Left ventricle myocardium superior (tissue), 1 donor: ENCODE measurements around the gene GPR39. TPM values are rescaled to one million over a fixed set of nuclear protein-coding genes. Genes with fewer than 3 reads are reported as not detected.
"Not testable (repeated sequence)": the region's sequence is repeated elsewhere in the genome, so short reads cannot be mapped to it uniquely, and the experiment has no call there.

Source experiments
- ATAC-seq: fragments of 200-7000 bp; cut with Tn5 transposase; one replicate; pipeline ENCODE4 v1.9.1; 2020; ENCODE audit warnings: mild to moderate bottlenecking, moderate library complexity
- DNase-seq: peaks from one replicate; pipeline ENCODE4 v3.0.0-alpha.2; 2020
- intact Hi-C: fragments of 100-400 bp; cut with micrococcal nuclease; formaldehyde crosslinking; loops from one replicate; pipeline ENCODE4 v1.11.0; 2022
- long read RNA-seq: library from polyadenylated mRNA; unstranded; transcript quantifications from one replicate; pipeline ENCODE4 v2.0.0, GENCODE V29; 2021
- total RNA-seq: library from RNA; stranded (reverse); fragmentation: NEBNext Ultra II Directional; extraction: Animal tissue kit (Norgen Biotek cat#: 25700); gene quantifications from one replicate; pipeline ENCODE4 v1.2.1, GENCODE V29; 2021
- donor health status: DM: no; HTN: yes; CAD: no; lungs with severe emphysema.

The GPR39 gene
- total RNA-seq, result not detected
- long read RNA-seq, partial matches to known transcripts, result 0 of 1 reads
- long read RNA-seq, other reads (novel, unspliced or antisense), result 1 of 1 reads

GRCh38 chr2:132416723-132417395 is at the start of gene GPR39:
TSS of gene GPR39 (plus strand) at chr2:132416805.
- no peak for DNase-seq
- no peak for ATAC-seq
- intact Hi-C loops, result no loop called here

DNA sequence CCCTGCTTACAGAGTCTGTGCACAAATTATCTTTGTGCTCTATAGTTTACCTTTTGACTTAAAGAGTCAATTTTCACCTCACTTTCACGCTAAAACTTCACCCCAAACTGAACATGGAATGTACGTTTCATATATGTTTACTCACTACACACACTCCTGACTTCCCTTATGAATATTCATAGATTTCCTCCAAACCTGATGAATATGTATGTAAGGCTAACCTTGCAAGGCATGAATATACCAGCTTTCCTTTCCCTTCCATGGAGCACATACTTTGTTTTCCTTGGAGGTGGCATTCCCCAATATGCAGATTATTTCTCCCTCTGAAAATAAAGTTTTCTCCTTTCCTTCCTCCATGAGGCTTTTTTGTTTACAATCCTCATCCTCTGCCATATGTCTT is 48.4 kb upstream of the GPR39 start:
- ATAC-seq (no peak), DNase-seq (no peak)
- intact Hi-C loops, result no loop called here

DNA sequence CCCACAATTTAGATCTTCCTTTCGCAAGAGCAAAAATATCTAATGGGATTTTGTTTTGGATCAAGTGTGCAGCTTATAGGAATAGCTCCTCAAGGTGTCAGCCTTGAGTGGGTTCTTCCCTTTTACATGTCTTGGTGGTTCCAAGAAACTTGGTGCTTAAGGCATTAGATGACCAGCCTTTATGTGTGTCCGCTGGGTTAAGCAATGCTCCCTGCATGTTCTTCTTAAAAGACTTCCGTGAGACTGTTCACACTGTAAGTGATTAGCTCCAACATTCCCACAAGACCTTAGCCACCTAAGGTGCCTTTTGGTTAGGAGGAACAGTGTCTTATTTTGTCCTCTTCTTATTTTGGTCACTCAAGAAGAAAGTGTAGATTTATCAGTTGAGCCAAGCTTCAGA is 44.3 kb upstream of the GPR39 start:
- ATAC-seq, result no peak
- DNase-seq, result no peak
- intact Hi-C loops, result no loop called here

DNA sequence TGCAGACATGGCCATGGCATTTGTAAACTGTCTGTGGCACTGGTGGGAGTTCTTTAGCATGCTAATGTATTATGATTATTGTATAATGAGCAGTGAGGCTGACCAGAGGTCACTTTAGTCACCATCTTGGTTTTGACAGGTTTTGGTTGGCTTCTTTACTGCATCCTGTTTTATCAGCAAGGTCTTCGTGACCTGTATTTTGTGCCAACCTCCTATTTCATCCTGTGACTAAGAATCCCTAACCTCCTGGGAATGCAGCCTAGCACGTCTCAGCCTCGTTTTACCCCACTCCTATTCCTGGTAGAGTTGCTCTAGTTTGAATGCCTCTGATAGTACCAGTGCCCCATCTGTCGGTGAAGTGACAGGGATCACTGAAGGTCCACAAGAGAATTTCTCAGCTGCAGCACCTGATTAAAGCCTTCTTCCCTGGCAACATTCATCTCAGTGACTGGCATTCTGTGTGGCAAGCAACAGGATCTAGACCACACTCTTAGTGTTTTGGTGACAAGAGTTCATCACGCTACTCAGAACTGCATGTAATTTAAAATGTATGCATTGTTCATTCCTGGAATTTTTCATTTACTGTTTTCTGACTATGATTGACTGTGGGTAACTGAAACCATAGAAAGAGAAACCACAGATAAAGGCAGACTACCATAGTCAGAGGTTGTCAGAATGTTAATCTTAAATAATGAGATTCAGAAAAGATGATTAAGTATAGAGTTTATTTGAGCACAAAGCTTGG is 43.0 kb upstream of the GPR39 start:
- intact Hi-C loops, result no loop called here
- DNase-seq, result no peak
- ATAC-seq, result no peak

GRCh38 chr2:132374151-132374550 is 42.5 kb upstream of the GPR39 start:
- intact Hi-C loops, result no loop called here
- ATAC-seq (no peak), DNase-seq (no peak)

- DNase-seq (no peak), ATAC-seq (no peak)
- intact Hi-C loops, result no loop called here
Measured at GRCh38 chr2:132374551-132374950, 42.1 kb upstream of the GPR39 start.

- intact Hi-C loops, result no loop called here
- DNase-seq (no peak), ATAC-seq (no peak)
Measured at GRCh38 chr2:132374961-132375360, 41.6 kb upstream of the GPR39 start.

DNA sequence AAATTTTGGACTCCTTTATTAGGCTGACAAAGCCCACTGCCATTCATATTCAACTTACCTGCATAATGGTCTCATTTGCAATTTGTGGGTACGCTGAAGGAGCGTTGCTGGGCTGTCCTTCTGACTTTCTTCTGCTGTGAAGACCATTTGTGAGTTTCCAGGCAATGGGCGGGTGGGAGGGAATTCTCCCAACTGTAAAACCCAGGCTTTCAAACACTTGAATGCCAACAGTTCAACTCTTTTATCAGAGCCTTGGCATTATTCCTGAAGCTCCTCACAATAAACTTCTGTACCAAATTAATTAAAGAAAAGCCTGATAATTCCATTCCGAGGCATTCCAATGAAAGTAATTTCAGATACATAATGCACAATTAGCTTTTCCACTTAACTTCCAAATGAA is 35.2 kb upstream of the GPR39 start:
- intact Hi-C loops, result no loop called here
- DNase-seq (no peak), ATAC-seq (no peak)

DNA sequence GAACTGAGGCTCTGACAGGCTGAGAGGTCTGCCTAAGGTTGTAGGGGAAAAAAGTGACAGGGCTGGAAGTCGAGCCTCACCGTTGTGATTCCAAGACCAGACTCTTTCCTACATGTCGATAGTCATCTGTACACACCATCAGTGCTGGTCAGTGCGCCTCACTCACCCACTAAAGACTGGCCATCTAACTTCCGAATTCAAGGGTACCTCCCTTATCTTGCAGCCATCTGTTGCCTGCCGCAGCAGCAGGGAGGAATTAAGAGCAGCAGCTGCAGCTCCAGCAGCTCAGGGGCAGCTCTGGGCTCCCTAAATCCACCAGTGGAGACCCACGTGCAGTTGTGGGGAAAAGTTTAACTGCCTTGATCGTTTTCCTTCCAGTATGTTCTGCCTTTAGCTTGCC is 32.6 kb upstream of the GPR39 start:
- DNase-seq (no peak), ATAC-seq (no peak)
- intact Hi-C loops, result no loop called here

- DNase-seq, result no peak
- ATAC-seq, result peak; percentile 47
- intact Hi-C loops, result no loop called here
Measured at GRCh38 chr2:132384491-132385151, 32.0 kb upstream of the GPR39 start.

- DNase-seq, result no peak
- no peak for ATAC-seq
Measured at GRCh38 chr2:132387126-132387525, 29.5 kb upstream of the GPR39 start.

DNA sequence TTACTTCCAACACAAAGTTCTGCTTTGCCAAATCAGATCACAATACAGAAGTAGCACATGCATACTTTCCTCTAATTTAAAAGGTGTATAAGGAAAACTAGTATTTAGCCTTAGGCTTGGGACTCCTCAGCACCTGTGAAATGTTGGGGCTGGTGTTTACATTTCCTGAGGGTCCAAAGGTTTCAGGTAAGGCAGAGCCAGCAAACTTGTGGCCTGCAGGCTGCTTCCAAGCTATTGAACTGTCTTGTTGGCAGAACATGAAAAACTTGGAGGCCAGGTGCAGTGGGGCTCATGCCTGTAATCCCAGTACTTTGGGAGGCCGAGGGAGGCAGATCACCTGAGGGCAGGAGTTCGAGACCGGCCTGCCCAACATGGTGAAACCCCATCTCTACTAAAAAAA is 26.5 kb upstream of the GPR39 start:
- DNase-seq, result no peak

More at GRCh38 chr2:132387126-132387525, 29.5 kb upstream of the GPR39 start:
- intact Hi-C loops, result no loop called here

GRCh38 chr2:132391378-132391777 is 25.2 kb upstream of the GPR39 start:
- intact Hi-C loops, result no loop called here
- DNase-seq (no peak), ATAC-seq (no peak)

More for the DNA sequence above, 26.5 kb upstream of the GPR39 start:
- no peak for ATAC-seq
- intact Hi-C loops, result no loop called here

GRCh38 chr2:132392221-132392620 is 24.4 kb upstream of the GPR39 start:
- intact Hi-C loops, result no loop called here
- no peak for ATAC-seq
- DNase-seq, result no peak

- DNase-seq (no peak), ATAC-seq (no peak)
- intact Hi-C loops, result no loop called here
Measured at GRCh38 chr2:132392879-132393278, 23.7 kb upstream of the GPR39 start.

GRCh38 chr2:132397042-132397441 is 19.6 kb upstream of the GPR39 start:
- ATAC-seq, DNase-seq, intact Hi-C loops: not testable (repeated sequence)

- ATAC-seq, result no peak
- intact Hi-C loops, result no loop called here
- no peak for DNase-seq
Measured at GRCh38 chr2:132400169-132400900, 16.3 kb upstream of the GPR39 start.

DNA sequence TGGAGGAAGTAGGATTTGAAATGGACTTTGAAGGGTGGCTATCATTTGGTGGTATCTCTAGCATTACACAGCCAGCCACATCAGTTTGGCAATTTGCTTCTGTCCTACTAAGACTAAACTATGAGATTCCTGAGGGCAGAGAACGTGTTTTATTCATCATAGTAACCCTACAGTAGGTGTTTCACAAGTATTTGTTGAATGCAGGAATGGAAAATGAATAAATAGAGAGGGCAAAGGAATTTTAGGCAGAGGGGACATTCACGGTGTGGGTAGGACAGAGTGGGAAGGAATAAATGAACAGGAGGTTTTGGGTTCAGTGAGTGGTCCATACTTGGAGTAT is 15.7 kb upstream of the GPR39 start:
- no peak for DNase-seq
- intact Hi-C loops, result no loop called here
- no peak for ATAC-seq

GRCh38 chr2:132401326-132401725 is 15.3 kb upstream of the GPR39 start:
- intact Hi-C loops, result no loop called here
- ATAC-seq (no peak), DNase-seq (no peak)

GRCh38 chr2:132403146-132403545 is 13.5 kb upstream of the GPR39 start:
- DNase-seq (no peak), ATAC-seq (no peak)
- intact Hi-C loops, result no loop called here
